K562 (cell line): ENCODE results near the gene CDH1. TPM values are rescaled to one million over a fixed set of nuclear protein-coding genes. Genes with fewer than 3 reads are reported as not detected.
A peak's percentile ranks its signal among the peaks of the same experiment; 100 is the strongest.

Source experiments
- CBFA2T2 ChIP-seq: fragments of 450-650 bp; conservative IDR thresholded peaks from 2 replicates; pipeline ENCODE4 v1.6.1; 2017; ENCODE audit warnings: mild to moderate bottlenecking
- CBX8 ChIP-seq: fragments of 200-600 bp; sonication (generic); IDR thresholded peaks from 2 replicates; pipeline ENCODE4 v1.6.1; 2012; ENCODE audit warnings: borderline replicate concordance, mixed run types, low read depth, mild to moderate bottlenecking, moderate library complexity, mixed read lengths, low read length, control low read depth, inconsistent platforms; ENCODE audit not compliant: poor library complexity, severe bottlenecking; ENCODE audit errors: extremely low read depth
- CHD4 ChIP-seq: fragments of 200-600 bp; sonication (generic); IDR thresholded peaks from 3 replicates; pipeline ENCODE4 v1.6.1; 2012; ENCODE audit warnings: low read depth, mild to moderate bottlenecking, mixed read lengths, low read length, inconsistent platforms; ENCODE audit not compliant: insufficient read depth, insufficient replicate concordance, poor library complexity, severe bottlenecking
- KAT7 ChIP-seq: sonication (generic); formaldehyde crosslinking; IDR thresholded peaks from 2 replicates; pipeline ENCODE4 v1.8.0; 2022; ENCODE audit warnings: missing genetic modification reagents, mild to moderate bottlenecking, borderline replicate concordance
- KLF1 ChIP-seq: fragments of 450-650 bp; IDR thresholded peaks from 2 replicates; pipeline ENCODE4 v1.6.1; 2016; ENCODE audit warnings: missing genetic modification characterization, missing compliant biosample characterization
- MCM7 ChIP-seq, 2 experiments: fragments of 450-650 bp; IDR thresholded peaks; 2 replicates each; pipeline ENCODE4 v1.6.1; 2016 to 2018
- PPARD ChIP-seq: fragments of 250-450 bp; sonication (Bioruptor Pico); IDR thresholded peaks from 2 replicates; pipeline ENCODE4 v1.8.0; 2022; ENCODE audit warnings: inconsistent platforms, mild to moderate bottlenecking, moderate library complexity
- PURB ChIP-seq: sonication (generic); formaldehyde crosslinking; IDR thresholded peaks from 2 replicates; pipeline ENCODE4 v1.9.0; 2021; ENCODE audit warnings: low read depth, mild to moderate bottlenecking, missing genetic modification reagents
- RBM14 ChIP-seq: fragments of 200-400 bp; formaldehyde crosslinking; IDR thresholded peaks from 2 replicates; pipeline ENCODE4 v1.6.1; 2018; ENCODE audit warnings: low read depth, mild to moderate bottlenecking, low read length, moderate library complexity, borderline replicate concordance; ENCODE audit not compliant: insufficient read depth
- RBM15 ChIP-seq: fragments of 200-400 bp; formaldehyde crosslinking; IDR thresholded peaks from 2 replicates; pipeline ENCODE4 v1.6.1; 2018; ENCODE audit warnings: mild to moderate bottlenecking, low read length, moderate library complexity; ENCODE audit not compliant: insufficient read depth
- RCOR1 ChIP-seq, 2 experiments: IDR thresholded peaks; 2 replicates each; pipeline ENCODE4 v1.6.1; 2012; ENCODE audit warnings: low read depth in 2 of 2, low read length in 2 of 2, borderline replicate concordance in 1 of 2, improper control_type of control experiment in 1 of 2
- TEAD4 ChIP-seq, 2 experiments: sonication (generic) in 1 of 2; formaldehyde crosslinking in 1 of 2; IDR thresholded peaks; 2 replicates each; pipeline versions ENCODE4 v1.6.1 to v1.8.0; 2012 to 2022; ENCODE audit warnings: borderline replicate concordance in 1 of 2, inconsistent platforms in 1 of 2, low read length in 1 of 2, mild to moderate bottlenecking in 1 of 2, missing genetic modification reagents in 1 of 2
- ZC3H4 ChIP-seq: sonication (generic); formaldehyde crosslinking; IDR thresholded peaks from 2 replicates; pipeline ENCODE4 v1.9.0; 2021; ENCODE audit warnings: missing genetic modification reagents, borderline replicate concordance
- ZNF282 ChIP-seq: sonication (generic); formaldehyde crosslinking; IDR thresholded peaks from 2 replicates; pipeline ENCODE4 v1.8.1; 2023; ENCODE audit warnings: missing genetic modification reagents
- ZNF347 ChIP-seq: fragments of 450-650 bp; formaldehyde crosslinking; IDR thresholded peaks from 2 replicates; pipeline ENCODE4 v1.4.0; 2020; ENCODE audit warnings: low read depth, mild to moderate bottlenecking, moderate library complexity
- ZNF512 ChIP-seq: IDR thresholded peaks from 2 replicates; pipeline ENCODE4 v1.6.1; 2016; ENCODE audit warnings: missing genetic modification characterization, missing compliant biosample characterization
- polyA plus RNA-seq, 8 experiments: library from polyadenylated mRNA; depleted of rRNA in 4 of 8; stranded (reverse) in 5 of 8; unstranded in 3 of 8; fragments of >200 nt; fragmentation: Nextera tagmentation in 2 of 8; fragmentation: Illumina TruSeq in 1 of 8; extraction: Ambion mirVana in 2 of 8; extraction: Trizol in 1 of 8; gene quantifications; 2 replicates each; pipeline versions ENCODE4 v1.2.1 to v1.2.3, GENCODE V29; 2011 to 2014; ENCODE audit warnings: inconsistent platforms in 1 of 8, missing spikeins in 1 of 8
- total RNA-seq, 7 experiments: library from RNA; depleted of rRNA in 6 of 7; stranded (reverse); fragments of >200 nt in 6 of 7; fragmentation: Illumina TruSeq in 2 of 7; extraction: Trizol in 2 of 7; gene quantifications; 2 replicates each; pipeline versions ENCODE4 v1.2.1 to v1.2.3, GENCODE V29; 2011 to 2021; ENCODE audit warnings: low replicate concordance in 1 of 7
- TF ChIP-seq, protein P1 (sequence below), 2 experiments: fragments of 450-650 bp; formaldehyde crosslinking in 1 of 2; IDR thresholded peaks; 2 replicates each; pipeline versions ENCODE4 v1.4.0 to v1.6.1; 2014 to 2020; ENCODE audit warnings: mild to moderate bottlenecking in 2 of 2, borderline replicate concordance in 1 of 2, low read depth in 1 of 2

The CDH1 gene
- total and polyA plus RNA-seq, 9 of the 15 experiments (the other 6 are each of a cell fraction or from before 2014, with no cell fraction given), result 0.01 to 0.69 TPM; not detected in 7

DNA sequence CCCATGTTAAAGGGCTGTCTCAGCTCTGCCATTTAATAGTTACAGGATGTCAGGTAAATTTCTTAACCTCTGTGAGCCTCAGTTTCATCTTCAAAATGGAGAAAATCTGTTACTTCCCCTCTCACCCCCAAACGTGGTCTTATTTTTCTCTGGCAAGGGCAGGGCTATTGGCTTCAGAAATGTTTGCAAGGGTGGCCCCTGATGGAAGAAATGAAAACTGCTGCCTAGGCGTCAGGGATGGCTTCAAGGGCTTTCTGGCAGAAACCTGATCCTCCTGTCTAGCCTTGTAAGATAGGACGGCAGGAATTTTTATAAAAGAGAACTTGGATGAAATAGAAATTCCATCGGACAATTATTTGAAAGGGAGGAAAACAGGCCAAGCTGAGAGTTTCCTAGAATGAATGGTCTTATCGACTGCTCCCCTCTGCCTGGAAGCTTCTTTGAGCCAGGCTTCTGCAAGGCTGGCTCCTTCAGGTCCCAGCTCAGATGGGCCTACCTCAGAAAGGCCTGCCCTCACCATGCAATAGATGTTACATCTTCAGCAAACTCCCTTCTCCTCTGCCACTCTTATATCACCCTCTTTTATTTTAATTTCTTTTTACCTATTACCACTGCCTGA is 63.3 kb downstream of the CDH1 start (continued):
- TF ChIP-seq ZNF347 (no peak), MCM7 (IDR thresholded peaks at IDR 0.05) (no peak), CBFA2T2 (no peak), RBM14 (no peak), RBM15 (no peak), CHD4 (no peak), KLF1 (tag) (no peak), ZNF282 (CRISPR knock-in tag) (no peak), PURB (CRISPR knock-in tag) (no peak), PPARD (no peak), TEAD4 (IDR thresholded peaks at IDR 0.05; ENCODE audit: low read length) (peak; percentile 24; the same call in 1 of the 2 replicates), TEAD4 (CRISPR knock-in tag; IDR thresholded peaks at IDR 0.05; ENCODE audit: borderline replicate concordance) (no peak), ZC3H4 (no peak), RCOR1 (IDR thresholded peaks at IDR 0.05; ENCODE audit: borderline replicate concordance in 1 of 2, low read depth in 2 of 2, low read length in 2 of 2) (no peak; a peak in 1 of 4 replicates), CBX8 (no peak), KAT7 (CRISPR knock-in tag) (no peak), ZNF512 (tag) (no peak)
- TF ChIP-seq, protein P1, sequence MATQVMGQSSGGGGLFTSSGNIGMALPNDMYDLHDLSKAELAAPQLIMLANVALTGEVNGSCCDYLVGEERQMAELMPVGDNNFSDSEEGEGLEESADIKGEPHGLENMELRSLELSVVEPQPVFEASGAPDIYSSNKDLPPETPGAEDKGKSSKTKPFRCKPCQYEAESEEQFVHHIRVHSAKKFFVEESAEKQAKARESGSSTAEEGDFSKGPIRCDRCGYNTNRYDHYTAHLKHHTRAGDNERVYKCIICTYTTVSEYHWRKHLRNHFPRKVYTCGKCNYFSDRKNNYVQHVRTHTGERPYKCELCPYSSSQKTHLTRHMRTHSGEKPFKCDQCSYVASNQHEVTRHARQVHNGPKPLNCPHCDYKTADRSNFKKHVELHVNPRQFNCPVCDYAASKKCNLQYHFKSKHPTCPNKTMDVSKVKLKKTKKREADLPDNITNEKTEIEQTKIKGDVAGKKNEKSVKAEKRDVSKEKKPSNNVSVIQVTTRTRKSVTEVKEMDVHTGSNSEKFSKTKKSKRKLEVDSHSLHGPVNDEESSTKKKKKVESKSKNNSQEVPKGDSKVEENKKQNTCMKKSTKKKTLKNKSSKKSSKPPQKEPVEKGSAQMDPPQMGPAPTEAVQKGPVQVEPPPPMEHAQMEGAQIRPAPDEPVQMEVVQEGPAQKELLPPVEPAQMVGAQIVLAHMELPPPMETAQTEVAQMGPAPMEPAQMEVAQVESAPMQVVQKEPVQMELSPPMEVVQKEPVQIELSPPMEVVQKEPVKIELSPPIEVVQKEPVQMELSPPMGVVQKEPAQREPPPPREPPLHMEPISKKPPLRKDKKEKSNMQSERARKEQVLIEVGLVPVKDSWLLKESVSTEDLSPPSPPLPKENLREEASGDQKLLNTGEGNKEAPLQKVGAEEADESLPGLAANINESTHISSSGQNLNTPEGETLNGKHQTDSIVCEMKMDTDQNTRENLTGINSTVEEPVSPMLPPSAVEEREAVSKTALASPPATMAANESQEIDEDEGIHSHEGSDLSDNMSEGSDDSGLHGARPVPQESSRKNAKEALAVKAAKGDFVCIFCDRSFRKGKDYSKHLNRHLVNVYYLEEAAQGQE (IDR thresholded peaks at IDR 0.05; ENCODE audit: borderline replicate concordance), result peak; percentile 93
- TF ChIP-seq, protein P1 (CRISPR knock-in tag; IDR thresholded peaks at IDR 0.05; ENCODE audit: low read depth), result no peak
